K562 (cell line): ENCODE measurements around the gene ABHD14A. TPM values are rescaled to one million over a fixed set of nuclear protein-coding genes. Genes with fewer than 3 reads are reported as not detected.

ENCODE experiments used
- ATAC-seq: fragments of 200-7000 bp; cut with Tn5 transposase; 3 replicates; pipeline ENCODE4 v1.9.1; 2020; ENCODE audit warnings: moderate library complexity
- BruUV-seq: library from RNA; stranded (reverse); fragments of 400-500 nt; replicated peaks from 2 replicates; lab custom pipeline; 2021; lab: Mats Ljungman, UMichigan
- CTCF ChIA-PET: fragments of 300-600 bp; formaldehyde crosslinking; extraction: SDS; loops from one replicate; lab custom pipeline; 2021; ENCODE audit warnings: low intra/inter-chr PET ratio; lab: Yijun Ruan, JAX
- POLR2A ChIA-PET: fragments of 300-600, 350-650 bp; sonication (Branson Sonifier 250); formaldehyde crosslinking; extraction: SDS; loops from one replicate; lab custom pipeline; 2021; ENCODE audit warnings: antibody characterized with exemption, inconsistent platforms; lab: Yijun Ruan, JAX
- DNase-seq, 4 experiments: peaks; one replicate each; pipeline versions ENCODE4 v3.0.0 to v3.0.0-alpha.2; 2011 to 2018; ENCODE audit warnings: low spot score in 3 of 4, mixed read lengths in 3 of 4; ENCODE audit errors: extremely low read depth in 1 of 4
- FAIRE-seq: peaks from 2 replicates; lab custom pipeline; 2011; peaks lifted over from hg19 to GRCh38; lab: Jason Lieb, UNC
- H2AFZ ChIP-seq: 2 replicates; pipeline ENCODE4 v1.6.0; 2011; ENCODE audit warnings: low read depth, low read length, control low read depth, inconsistent platforms
- H3K27ac ChIP-seq: fragments of 200-600 bp; 3 replicates; pipeline ENCODE4 v1.8.0; 2011; ENCODE audit warnings: low read depth, mild to moderate bottlenecking, control low read depth, inconsistent platforms, low read length, moderate library complexity, mixed read lengths; ENCODE audit errors: extremely low read depth
- H3K27me3 ChIP-seq, 2 experiments: fragments of 300-600 bp in 1 of 2; 2 replicates in 1 of 2; 3 replicates in 1 of 2; pipeline versions ENCODE4 v1.6.0 to v1.8.0; 2011; ENCODE audit warnings: inconsistent platforms in 2 of 2, low read length in 2 of 2, mild to moderate bottlenecking in 1 of 2, mixed read lengths in 1 of 2, moderate library complexity in 1 of 2; ENCODE audit not compliant: control insufficient read depth in 2 of 2, insufficient read depth in 2 of 2
- H3K36me3 ChIP-seq: fragments of 300-600 bp; 3 replicates; pipeline ENCODE4 v1.8.0; 2011; ENCODE audit warnings: mild to moderate bottlenecking, low read length, inconsistent platforms; ENCODE audit not compliant: control insufficient read depth, insufficient read depth
- H3K4me1 ChIP-seq, 2 experiments: fragments of 200-600 bp in 1 of 2; replicated peaks in 1 of 2; 2 replicates in 1 of 2; 3 replicates in 1 of 2; pipeline versions ENCODE4 v1.5.1 to v1.8.0; 2011; ENCODE audit warnings: inconsistent platforms in 2 of 2, low read length in 2 of 2, mild to moderate bottlenecking in 1 of 2, mixed read lengths in 1 of 2, moderate library complexity in 1 of 2; ENCODE audit not compliant: control insufficient read depth in 2 of 2, insufficient read depth in 2 of 2
- H3K4me2 ChIP-seq: 2 replicates; pipeline ENCODE4 v1.6.1; 2011; ENCODE audit warnings: low read length, control low read depth, inconsistent platforms, mixed read lengths; ENCODE audit not compliant: insufficient read depth
- H3K4me3 ChIP-seq: fragments of 200-600 bp; sonication (generic), shearing (Covaris generic); 2 replicates; pipeline ENCODE4 v1.5.1; 2016; ENCODE audit warnings: control low read depth, inconsistent platforms
- H3K79me2 ChIP-seq: fragments of 200-600 bp; 3 replicates; pipeline ENCODE4 v1.8.0; 2011; ENCODE audit warnings: low read length, inconsistent platforms; ENCODE audit not compliant: control insufficient read depth, insufficient read depth
- H3K9ac ChIP-seq, 2 experiments: 2 replicates each; pipeline versions ENCODE4 v1.6.0 to v1.6.1; 2011; ENCODE audit warnings: low read depth in 2 of 2, low read length in 2 of 2, control low read depth in 1 of 2, inconsistent platforms in 1 of 2, mild to moderate bottlenecking in 1 of 2, mixed read lengths in 1 of 2; ENCODE audit not compliant: insufficient read depth in 1 of 2
- H3K9me1 ChIP-seq: one replicate; pipeline ENCODE4 v1.6.0; 2011; ENCODE audit warnings: inconsistent platforms, mild to moderate bottlenecking, low read length, moderate library complexity; ENCODE audit not compliant: control insufficient read depth, insufficient read depth
- H3K9me3 ChIP-seq: replicated peaks from 2 replicates; pipeline ENCODE4 v1.5.1; 2011; ENCODE audit warnings: low read depth, low read length, inconsistent platforms; ENCODE audit not compliant: control insufficient read depth, insufficient read depth
- H4K20me1 ChIP-seq: replicated peaks from 2 replicates; pipeline ENCODE4 v1.6.1; 2011; ENCODE audit warnings: low read length, inconsistent platforms, mixed read lengths; ENCODE audit not compliant: control insufficient read depth, insufficient read depth
- C11orf30 ChIP-seq: fragments of 450-650 bp; IDR thresholded peaks from 2 replicates; pipeline ENCODE4 v1.6.1; 2016; ENCODE audit warnings: low read depth, mild to moderate bottlenecking
- FOXK1 ChIP-seq: sonication (generic); formaldehyde crosslinking; IDR thresholded peaks from 2 replicates; pipeline ENCODE4 v1.8.0; 2022; ENCODE audit warnings: missing genetic modification reagents, mild to moderate bottlenecking, borderline replicate concordance
- ILF3 ChIP-seq: fragments of 450-650 bp; IDR thresholded peaks from 2 replicates; pipeline ENCODE4 v1.6.1; 2018; ENCODE audit warnings: antibody characterized with exemption, mild to moderate bottlenecking, moderate library complexity, borderline replicate concordance
- KLF16 ChIP-seq: IDR thresholded peaks from 2 replicates; pipeline ENCODE4 v1.6.1; 2016; ENCODE audit warnings: antibody characterized with exemption
- NFIC ChIP-seq: fragments of 450-650 bp; IDR thresholded peaks from 2 replicates; pipeline ENCODE4 v1.6.1; 2017; ENCODE audit warnings: mild to moderate bottlenecking, inconsistent platforms
- SRF ChIP-seq, 2 experiments: fragments of 250-450, 450-650 bp in 1 of 2; sonication (Bioruptor Pico) in 1 of 2; sonication (generic) in 1 of 2; formaldehyde crosslinking; IDR thresholded peaks; 2 replicates each; pipeline versions ENCODE4 v1.5.0 to v1.5.1; 2020 to 2022; ENCODE audit warnings: mild to moderate bottlenecking in 1 of 2, missing genetic modification reagents in 1 of 2
- ZBTB1 ChIP-seq: sonication (generic); formaldehyde crosslinking; IDR thresholded peaks from 2 replicates; pipeline ENCODE4 v1.8.1; 2023; ENCODE audit warnings: missing genetic modification reagents, low read depth, mild to moderate bottlenecking, borderline replicate concordance
- ZFX ChIP-seq: sonication (generic); formaldehyde crosslinking; IDR thresholded peaks from 2 replicates; pipeline ENCODE4 v1.8.0; 2022; ENCODE audit warnings: mild to moderate bottlenecking, missing genetic modification reagents, moderate library complexity
- ZNF24 ChIP-seq: fragments of 450-650 bp; IDR thresholded peaks from 2 replicates; pipeline ENCODE4 v1.6.1; 2016
- ZNF589 ChIP-seq: fragments of 200-800 bp; sonication (Bioruptor generic); IDR thresholded peaks from 2 replicates; pipeline ENCODE4 v1.6.1; 2016; ENCODE audit warnings: low read depth, missing genetic modification characterization, missing compliant biosample characterization
- WGBS: fragments of 100-300 bp; shearing (Covaris generic); methylation state at CpG from one replicate; pipeline ENCODE4 v1.1.6; 2016; ENCODE audit warnings: low coverage, mixed read lengths; ENCODE audit not compliant: insufficient coverage; ENCODE audit errors: missing lambda C conversion rate; 5-methylcytosine and 5-hydroxymethylcytosine counted together
- in situ Hi-C: fragments of 300-500 bp; cut with MboI; formaldehyde crosslinking; loops from 4 replicates; pipeline ENCODE4 v1.15.0; 2018; ENCODE audit warnings: inconsistent platforms, mixed read lengths
- intact Hi-C: fragments of 100-400 bp; cut with micrococcal nuclease; formaldehyde crosslinking; loops from 2 replicates; pipeline ENCODE4 v1.14.2; 2022
- polyA plus RNA-seq, 8 experiments: library from polyadenylated mRNA; depleted of rRNA in 4 of 8; stranded (reverse) in 5 of 8; unstranded in 3 of 8; fragments of >200 nt; fragmentation: Nextera tagmentation in 2 of 8; fragmentation: Illumina TruSeq in 1 of 8; extraction: Ambion mirVana in 2 of 8; extraction: Trizol in 1 of 8; gene quantifications; 2 replicates each; pipeline versions ENCODE4 v1.2.1 to v1.2.3, GENCODE V29; 2011 to 2014; ENCODE audit warnings: inconsistent platforms in 1 of 8, missing spikeins in 1 of 8
- total RNA-seq, 7 experiments: library from RNA; depleted of rRNA in 6 of 7; stranded (reverse); fragments of >200 nt in 6 of 7; fragmentation: Illumina TruSeq in 2 of 7; extraction: Trizol in 2 of 7; gene quantifications; 2 replicates each; pipeline versions ENCODE4 v1.2.1 to v1.2.3, GENCODE V29; 2011 to 2021; ENCODE audit warnings: low replicate concordance in 1 of 7

The ABHD14A gene
- total and polyA plus RNA-seq, 9 of the 15 experiments (the other 6 are each of a cell fraction or from before 2014, with no cell fraction given): 0.90 to 10.5 (median 8.3) TPM

DNA sequence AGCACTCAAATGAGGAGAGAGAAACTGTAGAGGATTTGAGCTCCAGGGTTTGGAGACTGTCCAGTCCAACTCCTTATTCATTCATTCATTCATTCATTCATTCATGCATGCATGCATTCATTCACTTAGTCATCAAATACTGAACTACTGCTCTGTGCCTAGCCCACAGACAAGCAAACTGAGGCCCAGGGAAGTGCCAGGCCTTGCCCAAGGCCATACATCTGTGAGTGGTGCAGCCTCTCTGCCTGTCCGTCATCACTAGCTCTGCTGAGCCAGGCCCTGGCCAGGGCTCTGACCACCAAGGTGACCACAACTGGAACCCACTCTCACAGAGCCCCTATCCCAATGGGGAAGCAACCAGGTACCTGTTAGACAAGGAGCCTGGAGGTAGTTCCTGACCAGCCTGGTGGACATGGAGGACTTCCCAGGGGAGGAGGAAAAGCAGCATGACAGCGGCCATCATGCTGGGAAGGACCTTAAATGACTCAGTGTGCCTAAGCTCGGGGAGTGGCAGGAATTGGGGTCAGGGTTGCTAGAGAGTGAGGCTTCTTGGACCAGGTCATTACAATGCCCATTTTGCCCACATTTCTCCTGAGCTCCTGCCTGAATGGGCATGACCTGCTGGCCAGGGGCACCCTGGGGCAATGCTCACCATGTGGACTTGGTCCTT is 48.4 kb downstream of the ABHD14A start:
- in situ Hi-C loops (loop anchor here (25.0 kb wide), 1 partner anchor 364 kb away; no protein-coding TSS in a partner anchor), intact Hi-C loops (no loop called here)
- H3K27ac ChIP-seq: no peak overlapping the region
- H4K20me1 ChIP-seq: no peaks in the 10 kb centered on the region
- DNase-seq: no peak
- 94% methylated on average over 2 of the region's 3 CpGs for WGBS
- BruUV-seq: no TSS peak
- no peaks in the 10 kb centered on the region for H3K9me3 ChIP-seq
- H3K9ac ChIP-seq: no peak overlapping the region; a peak in 1 of 4 replicates
- H3K4me2 ChIP-seq: no peak overlapping the region
- H3K9me1 ChIP-seq: no peaks in the 10 kb centered on the region
- POLR2A ChIA-PET: no interaction called here
- no peak for FAIRE-seq
- H3K4me1 ChIP-seq: peaks cover 25 to 30% of the 10 kb centered on the region in 2 experiments
- no peaks in the 10 kb centered on the region for H3K36me3 ChIP-seq
- H3K4me3 ChIP-seq: no peak overlapping the region
- TF ChIP-seq C11orf30 (no peak), NFIC (no peak), ZFX (CRISPR knock-in tag) (0 out of 2 replicates have a peak, but pooled peaks have one; percentile 13), SRF (CRISPR knock-in tag; IDR thresholded peaks at IDR 0.05) (no peak), KLF16 (no peak), ILF3 (no peak), FOXK1 (CRISPR knock-in tag) (no peak), ZBTB1 (CRISPR knock-in tag) (no peak), ZNF24 (peak; percentile 97), ZNF589 (CRISPR knock-in tag) (no peak)
- no peaks in the 10 kb centered on the region for H3K27me3 ChIP-seq
- no peak overlapping the region for H2AFZ ChIP-seq
- no peaks in the 10 kb centered on the region for H3K79me2 ChIP-seq
- CTCF ChIA-PET: no interaction called here
- ATAC-seq: no peak
